NCI-H526 (cell line): ENCODE measurements around the gene EPS8.

Experiments
- DNase-seq, 2 experiments: peaks; one replicate each; lab custom pipeline; 2025; lab: John Stamatoyannopoulos, UW

EPS8 gene

GRCh38 chr12:15690320-15690719 is 98.9 kb downstream of the EPS8 start:
- DNase-seq: no peak

- peak; percentile 14 to 17 for DNase-seq
These were observed 99.4 kb downstream of the EPS8 start for GRCh38 chr12:15689751-15690191.

GRCh38 chr12:15688838-15689625 is 100.2 kb downstream of the EPS8 start:
- DNase-seq: peak in 1 of 2 experiments; percentile 40

GRCh38 chr12:15688202-15688736 is 100.9 kb downstream of the EPS8 start:
- DNase-seq: peak; percentile 56 to 66

- DNase-seq: no peak
These were observed 101.6 kb downstream of the EPS8 start for GRCh38 chr12:15687583-15687982.

- DNase-seq: no peak
These were observed 104.1 kb downstream of the EPS8 start for GRCh38 chr12:15684896-15685658.

GRCh38 chr12:15682826-15683225 is 106.4 kb downstream of the EPS8 start:
- no peak for DNase-seq

GRCh38 chr12:15679151-15679550 is 110.0 kb downstream of the EPS8 start:
- DNase-seq: no peak

GRCh38 chr12:15677726-15678201 is 111.4 kb downstream of the EPS8 start:
- no peak for DNase-seq

- DNase-seq: no peak
These were observed 112.0 kb downstream of the EPS8 start for GRCh38 chr12:15677228-15677627.

GRCh38 chr12:15672671-15673270 is 116.4 kb downstream of the EPS8 start:
- no peak for DNase-seq

GRCh38 chr12:15670756-15671155 is 118.4 kb downstream of the EPS8 start:
- no peak for DNase-seq

GRCh38 chr12:15669256-15669948 is 119.8 kb downstream of the EPS8 start:
- no peak for DNase-seq

GRCh38 chr12:15664491-15664890 is 124.7 kb downstream of the EPS8 start:
- no peak for DNase-seq

- no peak for DNase-seq
These were observed 126.1 kb downstream of the EPS8 start for GRCh38 chr12:15662983-15663659.

- DNase-seq: no peak
These were observed 126.7 kb downstream of the EPS8 start for GRCh38 chr12:15662303-15662980.

GRCh38 chr12:15651371-15651770 is 137.8 kb downstream of the EPS8 start:
- no peak for DNase-seq

GRCh38 chr12:15650399-15651128 is 138.6 kb downstream of the EPS8 start:
- no peak for DNase-seq

- no peak for DNase-seq
These were observed 139.8 kb downstream of the EPS8 start for GRCh38 chr12:15649347-15649746.

- no peak for DNase-seq
These were observed 140.6 kb downstream of the EPS8 start for GRCh38 chr12:15648558-15648957.
